PC-3 (cell line): ENCODE data around the gene TSPEAR. TPM values are rescaled to one million over a fixed set of nuclear protein-coding genes. Genes with fewer than 3 reads are reported as not detected.

Experiments
- ATAC-seq: fragments of 200-7000 bp; cut with Tn5 transposase; 2 replicates; pipeline ENCODE4 v1.9.1; 2020; ENCODE audit warnings: mild to moderate bottlenecking, moderate library complexity
- BruUV-seq: library from RNA; stranded (reverse); fragments of 400-500 nt; replicated peaks from 2 replicates; lab custom pipeline; 2021; lab: Mats Ljungman, UMichigan
- CTCF ChIA-PET: fragments of 300-600 bp; sonication (Branson Sonifier 250); formaldehyde crosslinking; loops from one replicate; lab custom pipeline; 2022; ENCODE audit warnings: antibody characterized with exemption; lab: Charles Lee
- POLR2A ChIA-PET: fragments of 300-600 bp; sonication (Branson Sonifier 250); formaldehyde crosslinking; loops from one replicate; lab custom pipeline; 2022; ENCODE audit warnings: antibody characterized with exemption; ENCODE audit not compliant: unreplicated experiment; lab: Charles Lee
- DNase-seq: peaks from one replicate; pipeline ENCODE4 v3.0.0-alpha.2; 2015
- H2AFZ ChIP-seq: fragments of 300-600 bp; sonication (generic); 2 replicates; pipeline ENCODE4 v1.6.0; 2016; ENCODE audit warnings: antibody characterized with exemption, low read length
- H3F3A ChIP-seq: fragments of 300-600 bp; sonication (generic); one replicate; pipeline ENCODE4 v1.6.0; 2017; ENCODE audit warnings: antibody characterized with exemption, low read length, control low read depth, mild to moderate bottlenecking; ENCODE audit not compliant: unreplicated experiment
- H3K27ac ChIP-seq: fragments of 300-600 bp; sonication (generic); 2 replicates; pipeline ENCODE4 v1.5.1; 2016; ENCODE audit warnings: mild to moderate bottlenecking, low read length
- H3K27me3 ChIP-seq: fragments of 300-600 bp; sonication (generic); 2 replicates; pipeline ENCODE4 v1.6.1; 2016; ENCODE audit warnings: low read length, mixed read lengths
- H3K36me3 ChIP-seq: fragments of 300-600 bp; sonication (generic); 2 replicates; pipeline ENCODE4 v1.6.1; 2016; ENCODE audit warnings: low read depth, mixed run types, low read length, mixed read lengths
- H3K4me1 ChIP-seq: fragments of 300-600 bp; sonication (generic); 2 replicates; pipeline ENCODE4 v1.5.1; 2016; ENCODE audit warnings: low read length; ENCODE audit not compliant: insufficient read depth
- H3K4me2 ChIP-seq: fragments of 300-600 bp; sonication (generic); 2 replicates; pipeline ENCODE4 v1.6.0; 2016; ENCODE audit warnings: low read length
- H3K4me3 ChIP-seq: fragments of 300-600 bp; sonication (generic); 2 replicates; pipeline ENCODE4 v1.5.1; 2016; ENCODE audit warnings: mild to moderate bottlenecking, low read length, mixed read lengths
- H3K79me2 ChIP-seq: fragments of 300-600 bp; sonication (generic); 2 replicates; pipeline ENCODE4 v1.6.1; 2017; ENCODE audit warnings: low read length, mixed read lengths
- H3K9ac ChIP-seq: fragments of 300-600 bp; sonication (generic); 2 replicates; pipeline ENCODE4 v1.6.0; 2016; ENCODE audit warnings: mild to moderate bottlenecking, low read length
- H3K9me2 ChIP-seq: fragments of 300-600 bp; sonication (generic); replicated peaks from 2 replicates; pipeline ENCODE4 v1.6.1; 2016; ENCODE audit warnings: mixed run types, low read length, mixed read lengths
- H3K9me3 ChIP-seq: fragments of 300-600 bp; sonication (generic); 2 replicates; pipeline ENCODE4 v1.6.1; 2016; ENCODE audit warnings: low read length, mixed read lengths
- H4K20me1 ChIP-seq: fragments of 300-600 bp; sonication (generic); 2 replicates; pipeline ENCODE4 v1.6.1; 2016; ENCODE audit warnings: low read length, mixed read lengths
- CTCF ChIP-seq: fragments of 300-600 bp; sonication (generic); conservative IDR thresholded peaks from 2 replicates; pipeline ENCODE4 v1.5.1; 2017; ENCODE audit warnings: antibody characterized with exemption, low read depth, mild to moderate bottlenecking, low read length
- EZH2 ChIP-seq: fragments of 300-600 bp; sonication (generic); IDR thresholded peaks from one replicate; pipeline ENCODE4 v1.6.1; 2017; ENCODE audit warnings: antibody characterized with exemption, mild to moderate bottlenecking, low read length; ENCODE audit not compliant: unreplicated experiment
- EZH2phosphoT487 ChIP-seq: fragments of 300-600 bp; sonication (generic); IDR thresholded peaks from 2 replicates; pipeline ENCODE4 v1.6.1; 2018; ENCODE audit warnings: mild to moderate bottlenecking, antibody characterized with exemption, low read length, borderline replicate concordance
- intact Hi-C: fragments of 100-400 bp; cut with micrococcal nuclease; formaldehyde crosslinking; loops from 2 replicates; pipeline ENCODE4 v1.9.0; 2023
- total RNA-seq: library from RNA; depleted of rRNA; stranded (reverse); fragments of >200 nt; gene quantifications from 2 replicates; pipeline ENCODE4 v1.2.3, GENCODE V29; 2014

TSPEAR gene
- total RNA-seq, 1 experiment from 2014 or later, result 2.1 TPM

GRCh38 chr21:44684483-44684882 lies 26.9 kb downstream of the TSPEAR start:
- H3K27ac ChIP-seq, result no peak overlapping the region
- DNase-seq (no peak), ATAC-seq (no peak)
- no peak overlapping the region for H3K9ac ChIP-seq
- H3K9me3 ChIP-seq, result no peaks in the 10 kb centered on the region
- ChIA-PET POLR2A (no interaction called here), CTCF (no interaction called here)
- H3K36me3 ChIP-seq, result no peaks in the 10 kb centered on the region
- H3K27me3 ChIP-seq, result no peaks in the 10 kb centered on the region
- no peaks in the 10 kb centered on the region for H3F3A ChIP-seq
- intact Hi-C loops, result no loop called here
- no peak overlapping the region for H2AFZ ChIP-seq
- H3K4me1 ChIP-seq, result no peaks in the 10 kb centered on the region
- no peaks in the 10 kb centered on the region for H3K79me2 ChIP-seq
- BruUV-seq, result no TSS peak
- H3K9me2 ChIP-seq, result no peaks in the 10 kb centered on the region
- no peak overlapping the region for H3K4me2 ChIP-seq
- TF ChIP-seq EZH2 (no peak), EZH2phosphoT487 (no peak), CTCF (no peak)
- H3K4me3 ChIP-seq, result no peak overlapping the region
- H4K20me1 ChIP-seq, result no peaks in the 10 kb centered on the region

- DNase-seq, result no peak
- CTCF ChIA-PET, result no interaction called here
- Histone ChIP-seq H3K4me3 (no peak overlapping the region), H3K9me3 (no peaks in the 10 kb centered on the region), H3K27me3 (no peaks in the 10 kb centered on the region), H3K79me2 (no peaks in the 10 kb centered on the region), H3F3A (no peaks in the 10 kb centered on the region), H2AFZ (no peak overlapping the region), H3K27ac (no peak overlapping the region), H3K36me3 (no peaks in the 10 kb centered on the region), H3K9me2 (no peaks in the 10 kb centered on the region), H4K20me1 (no peaks in the 10 kb centered on the region), H3K4me1 (no peaks in the 10 kb centered on the region), H3K4me2 (no peak overlapping the region), H3K9ac (no peak overlapping the region)
- intact Hi-C loops, result no loop called here
- TF ChIP-seq EZH2 (no peak), EZH2phosphoT487 (no peak), CTCF (no peak)
- POLR2A ChIA-PET, result no interaction called here
- ATAC-seq, result no peak
- BruUV-seq, result no TSS peak
Measured at GRCh38 chr21:44684077-44684476, 27.3 kb downstream of the TSPEAR start.

- H3K27me3 ChIP-seq, result no peaks in the 10 kb centered on the region
- no peaks in the 10 kb centered on the region for H3K36me3 ChIP-seq
- ChIA-PET POLR2A (no interaction called here), CTCF (no interaction called here)
- H3K9ac ChIP-seq, result no peak overlapping the region
- no peaks in the 10 kb centered on the region for H3F3A ChIP-seq
- no peaks in the 10 kb centered on the region for H3K4me1 ChIP-seq
- intact Hi-C loops, result no loop called here
- H3K4me3 ChIP-seq, result no peak overlapping the region
- H3K9me2 ChIP-seq, result no peaks in the 10 kb centered on the region
- BruUV-seq, result no TSS peak
- no peaks in the 10 kb centered on the region for H4K20me1 ChIP-seq
- no peak overlapping the region for H3K27ac ChIP-seq
- TF ChIP-seq CTCF, result no peak
- no peak for TF ChIP-seq EZH2phosphoT487
- TF ChIP-seq EZH2, result no peak
- DNase-seq (no peak), ATAC-seq (no peak)
- H2AFZ ChIP-seq, result no peak overlapping the region
- no peak overlapping the region for H3K4me2 ChIP-seq
- no peaks in the 10 kb centered on the region for H3K79me2 ChIP-seq
- no peaks in the 10 kb centered on the region for H3K9me3 ChIP-seq
Measured at GRCh38 chr21:44682580-44683151, 28.7 kb downstream of the TSPEAR start.
